HEK293 (cell line): ENCODE results near the gene ERCC1.

Experiments
- CTCF ChIA-PET: fragments of 350-600 bp; formaldehyde crosslinking; extraction: SDS; loops from one replicate; lab custom pipeline; 2021; ENCODE audit warnings: antibody characterized with exemption; lab: Yijun Ruan, JAX
- POLR2A ChIA-PET: fragments of 300-600 bp; formaldehyde crosslinking; extraction: SDS; loops from one replicate; lab custom pipeline; 2020; ENCODE audit warnings: antibody characterized with exemption, inconsistent platforms; lab: Yijun Ruan, JAX
- H3K27ac ChIP-seq: fragments of 200-500 bp; sonication (Bioruptor generic); 2 replicates; pipeline ENCODE4 v1.5.1; 2014; ENCODE audit warnings: low read depth, low read length, control low read depth, inconsistent platforms; ENCODE audit errors: extremely low read depth
- H3K36me3 ChIP-seq, 2 experiments: fragments of 200-500 bp in 1 of 2; sonication (Bioruptor generic) in 1 of 2; 1 replicate in 1 of 2; 2 replicates in 1 of 2; pipeline ENCODE4 v1.5.1; 2014 to 2017; ENCODE audit warnings: inconsistent platforms in 2 of 2, low read length in 2 of 2; ENCODE audit not compliant: control insufficient read depth in 2 of 2, insufficient read depth in 1 of 2
- H3K4me1 ChIP-seq: fragments of 200-500 bp; sonication (Bioruptor generic); 2 replicates; pipeline ENCODE4 v1.5.1; 2014; ENCODE audit warnings: mild to moderate bottlenecking, low read length, inconsistent platforms; ENCODE audit not compliant: control insufficient read depth, insufficient read depth
- H3K4me3 ChIP-seq: 2 replicates; pipeline ENCODE4 v1.5.1; 2011; ENCODE audit warnings: low read depth, mild to moderate bottlenecking, control low read depth, low read length, moderate library complexity
- H3K9me3 ChIP-seq: fragments of 200-500 bp; sonication (Bioruptor generic); 2 replicates; pipeline ENCODE4 v1.5.1; 2014; ENCODE audit warnings: low read depth, low read length, inconsistent platforms; ENCODE audit not compliant: control insufficient read depth, insufficient read depth
- AEBP2 ChIP-seq: fragments of 450-650 bp; formaldehyde crosslinking; IDR thresholded peaks from 2 replicates; pipeline ENCODE4 v1.5.1; 2016; ENCODE audit warnings: missing biosample characterization, missing genetic modification characterization, borderline replicate concordance
- FEZF1 ChIP-seq: fragments of 450-650 bp; formaldehyde crosslinking; IDR thresholded peaks from 2 replicates; pipeline ENCODE4 v1.5.1; 2016; ENCODE audit warnings: missing biosample characterization, missing genetic modification characterization
- OVOL3 ChIP-seq: fragments of 450-650 bp; formaldehyde crosslinking; IDR thresholded peaks from 2 replicates; pipeline ENCODE4 v1.5.1; 2016; ENCODE audit warnings: missing biosample characterization, missing genetic modification characterization
- PRDM1 ChIP-seq: fragments of 450-650 bp; formaldehyde crosslinking; IDR thresholded peaks from 2 replicates; pipeline ENCODE4; 2016; ENCODE audit warnings: missing biosample characterization, missing genetic modification characterization
- PRDM10 ChIP-seq: fragments of 450-650 bp; formaldehyde crosslinking; IDR thresholded peaks from 2 replicates; pipeline ENCODE4 v1.5.1; 2016; ENCODE audit warnings: missing biosample characterization, missing genetic modification characterization
- REST ChIP-seq: fragments of 450-650 bp; formaldehyde crosslinking; IDR thresholded peaks from 2 replicates; pipeline ENCODE4 v1.5.1; 2016; ENCODE audit warnings: missing biosample characterization, missing genetic modification characterization
- SP7 ChIP-seq: fragments of 450-650 bp; formaldehyde crosslinking; IDR thresholded peaks from 2 replicates; pipeline ENCODE4 v1.5.1; 2016; ENCODE audit warnings: missing biosample characterization, missing genetic modification characterization
- TSHZ1 ChIP-seq: fragments of 450-650 bp; formaldehyde crosslinking; IDR thresholded peaks from 2 replicates; pipeline ENCODE4 v1.5.1; 2016; ENCODE audit warnings: missing biosample characterization, missing genetic modification characterization, borderline replicate concordance
- ZBTB44 ChIP-seq: fragments of 450-650 bp; IDR thresholded peaks from 2 replicates; pipeline ENCODE4 v1.5.1; 2018; ENCODE audit warnings: missing biosample characterization, mild to moderate bottlenecking, missing genetic modification characterization
- ZNF121 ChIP-seq: fragments of 450-650 bp; formaldehyde crosslinking; IDR thresholded peaks from 2 replicates; pipeline ENCODE4 v1.5.1; 2016; ENCODE audit warnings: missing biosample characterization, missing genetic modification characterization
- ZNF132 ChIP-seq: fragments of 450-650 bp; formaldehyde crosslinking; IDR thresholded peaks from 2 replicates; pipeline ENCODE4 v1.5.1; 2017; ENCODE audit warnings: missing biosample characterization, missing genetic modification characterization, borderline replicate concordance
- ZNF16 ChIP-seq: fragments of 450-650 bp; formaldehyde crosslinking; IDR thresholded peaks from 2 replicates; pipeline ENCODE4 v1.5.1; 2016; ENCODE audit warnings: low read depth, missing biosample characterization, missing genetic modification characterization
- ZNF202 ChIP-seq: fragments of 450-650 bp; formaldehyde crosslinking; IDR thresholded peaks from 2 replicates; pipeline ENCODE4 v1.5.1; 2016; ENCODE audit warnings: missing biosample characterization, missing genetic modification characterization, borderline replicate concordance
- ZNF223 ChIP-seq: fragments of 450-650 bp; formaldehyde crosslinking; IDR thresholded peaks from 2 replicates; pipeline ENCODE4 v1.5.1; 2016; ENCODE audit warnings: missing biosample characterization, missing genetic modification characterization
- ZNF23 ChIP-seq: fragments of 450-650 bp; formaldehyde crosslinking; IDR thresholded peaks from 2 replicates; pipeline ENCODE4 v1.5.1; 2016; ENCODE audit warnings: missing biosample characterization, missing genetic modification characterization, borderline replicate concordance
- ZNF394 ChIP-seq: fragments of 450-650 bp; formaldehyde crosslinking; IDR thresholded peaks from 2 replicates; pipeline ENCODE4 v1.5.1; 2016; ENCODE audit warnings: missing biosample characterization, missing genetic modification characterization, mild to moderate bottlenecking, moderate library complexity, borderline replicate concordance
- ZNF488 ChIP-seq: fragments of 450-650 bp; formaldehyde crosslinking; IDR thresholded peaks from 2 replicates; pipeline ENCODE4 v1.5.1; 2016; ENCODE audit warnings: missing biosample characterization, missing genetic modification characterization
- ZNF837 ChIP-seq: fragments of 450-650 bp; formaldehyde crosslinking; IDR thresholded peaks from 2 replicates; pipeline ENCODE4 v1.5.1; 2016; ENCODE audit warnings: missing biosample characterization, missing genetic modification characterization
- ZSCAN16 ChIP-seq: fragments of 450-650 bp; formaldehyde crosslinking; IDR thresholded peaks from 2 replicates; pipeline ENCODE4 v1.5.1; 2016; ENCODE audit warnings: missing biosample characterization, missing genetic modification characterization

The ERCC1 gene

GRCh38 chr19:45414468-45414867, 9.2 kb downstream of the ERCC1 start:
- Histone ChIP-seq H3K4me1 (no peaks in the 10 kb centered on the region), H3K36me3 (peaks cover 41 to 56% of the 10 kb centered on the region in 2 experiments), H3K4me3 (no peak overlapping the region), H3K27ac (no peak overlapping the region), H3K9me3 (no peaks in the 10 kb centered on the region)
- CTCF ChIA-PET = interaction anchor here (0.6 to 3.1 kb wide), 5 partner anchors 12 to 408 kb away, joined by 3 to 17 read pairs (median 4); no protein-coding TSS in a partner anchor
- TF ChIP-seq ZNF202 (tag by site-specific recombination) = no peak
- TF ChIP-seq ZNF16 (tag by site-specific recombination) = peak; percentile 86; the same call in 1 of the 2 replicates
- 0 out of 2 replicates have a peak, but pooled peaks have one; percentile 4 for TF ChIP-seq ZNF121
- TF ChIP-seq, all 188 proteins: peak for 2
- POLR2A ChIA-PET = interaction anchor here (0.6 to 1.9 kb wide), 4 partner anchors 9 to 371 kb away, joined by 3 to 6 read pairs (median 6); partner anchors contain the start of gene ERCC1

- H3K4me1 ChIP-seq = no peaks in the 10 kb centered on the region
- ChIA-PET CTCF (interaction anchor here (1.8 to 2.7 kb wide), 2 partner anchors 11 to 72 kb away, joined by 6 to 12 read pairs; no protein-coding TSS in a partner anchor), POLR2A (interaction anchor here (1.9 kb wide), 1 partner anchor 10 kb away, joined by 6 read pairs; the partner anchor contains the start of gene ERCC1)
Measured at GRCh38 chr19:45413497-45413896, 10.2 kb downstream of the ERCC1 start.

More at GRCh38 chr19:45413497-45413896, 10.2 kb downstream of the ERCC1 start:
- H3K4me3 ChIP-seq = no peak overlapping the region
- peaks cover 38 to 52% of the 10 kb centered on the region in 2 experiments for H3K36me3 ChIP-seq
- TF ChIP-seq OVOL3 (tag by site-specific recombination) (no peak), PRDM1 (tag by site-specific recombination) (no peak), ZNF394 (no peak), PRDM10 (tag by site-specific recombination) (no peak), ZNF223 (tag by site-specific recombination) (no peak), TSHZ1 (tag by site-specific recombination) (no peak), ZNF132 (tag by site-specific recombination) (no peak), ZNF23 (tag by site-specific recombination) (no peak), ZSCAN16 (no peak), ZBTB44 (tag by site-specific recombination) (no peak), ZNF837 (tag by site-specific recombination) (no peak), FEZF1 (tag by site-specific recombination) (no peak), ZNF488 (tag by site-specific recombination) (no peak), REST (tag by site-specific recombination) (no peak), AEBP2 (tag by site-specific recombination) (no peak), SP7 (tag by site-specific recombination) (no peak)
- no peak overlapping the region for H3K27ac ChIP-seq
- H3K9me3 ChIP-seq = no peaks in the 10 kb centered on the region
